Measurements from ENCODE around the gene NCR3LG1.

GRCh38 chr11:17343907-17344306 lies 7.7 kb upstream of the NCR3LG1 start:
- TF ChIP-seq CTCF (IDR thresholded peaks at IDR 0.05; ENCODE audit: extremely low read depth in 1 of 2, insufficient read depth in 1 of 2, low read depth in 1 of 2, low read length in 2 of 2) (no peak), POLR2AphosphoS5 (IDR thresholded peaks at IDR 0.05; ENCODE audit: insufficient read depth, low read depth, low read length) (no peak), MAX (IDR thresholded peaks at IDR 0.05; ENCODE audit: insufficient read depth, insufficient read length) (no peak), POLR2A (IDR thresholded peaks at IDR 0.05; ENCODE audit: low read depth, low read length) (no peak), MYC (IDR thresholded peaks at IDR 0.05; ENCODE audit: low read depth, low read length) (no peak), JUN (IDR thresholded peaks at IDR 0.05; ENCODE audit: borderline replicate concordance, insufficient read depth, insufficient read length, low read depth) (no peak)

All from endothelial cell of umbilical vein (primary cell).